Subcutaneous abdominal adipose tissue (tissue), 5 donors: ENCODE data around the gene ITGBL1.

Source experiments
- H3K27ac ChIP-seq: one replicate; pipeline ENCODE4 v1.7.0; 2013; ENCODE audit warnings: low read depth, mild to moderate bottlenecking, inconsistent platforms, low read length, moderate library complexity
- H3K27me3 ChIP-seq, 5 donors: one replicate each; pipeline ENCODE4 v1.7.0; 2013; ENCODE audit warnings: low read length in 5 of 5, inconsistent platforms in 1 of 5; ENCODE audit not compliant: control insufficient read depth in 5 of 5, insufficient read depth in 4 of 5
- H3K36me3 ChIP-seq, 5 donors: one replicate each; pipeline ENCODE4 v1.7.0; 2013; ENCODE audit warnings: low read length in 5 of 5; ENCODE audit not compliant: control insufficient read depth in 5 of 5, insufficient read depth in 5 of 5
- H3K4me1 ChIP-seq, 5 donors: one replicate each; pipeline ENCODE4 v1.7.0; 2013; ENCODE audit warnings: low read length in 5 of 5, mild to moderate bottlenecking in 3 of 5, moderate library complexity in 1 of 5; ENCODE audit not compliant: control insufficient read depth in 5 of 5, insufficient read depth in 5 of 5
- H3K4me3 ChIP-seq, 5 donors: one replicate each; pipeline ENCODE4 v1.7.0; 2013; ENCODE audit warnings: low read length in 5 of 5, low read depth in 1 of 5
- H3K9ac ChIP-seq, 5 donors: one replicate each; pipeline ENCODE4 v1.7.0; 2013; ENCODE audit warnings: low read length in 5 of 5, mild to moderate bottlenecking in 4 of 5, moderate library complexity in 3 of 5
- H3K9me3 ChIP-seq, 5 donors: one replicate each; pipeline ENCODE4 v1.7.0; 2013; ENCODE audit warnings: low read length in 5 of 5; ENCODE audit not compliant: control insufficient read depth in 5 of 5
- donor health status: healthy.
- donor health status: healthy.
- donor health status: healthy.
- donor health status: healthy.
- donor health status: healthy.

The ITGBL1 gene

GRCh38 chr13:101475536-101475935, 23.1 kb downstream of the ITGBL1 start:
- Histone ChIP-seq H3K27ac (no peak overlapping the region), H3K4me1 (no peaks in the 10 kb centered on the region), H3K27me3 (no peaks in the 10 kb centered on the region), H3K4me3 (no peak overlapping the region), H3K36me3 (no peaks in the 10 kb centered on the region), H3K9ac (no peak overlapping the region), H3K9me3 (no peaks in the 10 kb centered on the region)

- H3K36me3 ChIP-seq = no peaks in the 10 kb centered on the region
- H3K4me1 ChIP-seq = no peaks in the 10 kb centered on the region
- H3K4me3 ChIP-seq = no peak overlapping the region
- H3K9me3 ChIP-seq = no peaks in the 10 kb centered on the region
- no peaks in the 10 kb centered on the region for H3K27me3 ChIP-seq
- H3K9ac ChIP-seq = no peak overlapping the region
- no peak overlapping the region for H3K27ac ChIP-seq
These were observed 28.9 kb downstream of the ITGBL1 start for GRCh38 chr13:101481421-101481820.

GRCh38 chr13:101486708-101487437, 34.4 kb downstream of the ITGBL1 start:
- Histone ChIP-seq H3K9ac (no peak overlapping the region), H3K36me3 (no peaks in the 10 kb centered on the region), H3K4me3 (no peak overlapping the region), H3K4me1 (peaks cover 0 to 1% (median 0%) of the 10 kb centered on the region in 5 donors), H3K9me3 (no peaks in the 10 kb centered on the region), H3K27me3 (no peaks in the 10 kb centered on the region), H3K27ac (no peak overlapping the region)

- no peaks in the 10 kb centered on the region for H3K36me3 ChIP-seq
- no peaks in the 10 kb centered on the region for H3K9me3 ChIP-seq
- no peak overlapping the region for H3K4me3 ChIP-seq
- H3K4me1 ChIP-seq = peaks cover 0 to 1% (median 0%) of the 10 kb centered on the region in 5 donors
- no peak overlapping the region for H3K9ac ChIP-seq
- H3K27ac ChIP-seq = no peak overlapping the region
- H3K27me3 ChIP-seq = no peaks in the 10 kb centered on the region
These were observed 35.0 kb downstream of the ITGBL1 start for GRCh38 chr13:101487438-101487830.

GRCh38 chr13:101488734-101489133, 36.3 kb downstream of the ITGBL1 start:
- H3K4me3 ChIP-seq = no peak overlapping the region
- H3K4me1 ChIP-seq = peaks cover 0 to 1% (median 0%) of the 10 kb centered on the region in 5 donors
- H3K27ac ChIP-seq = no peak overlapping the region
- H3K36me3 ChIP-seq = no peaks in the 10 kb centered on the region
- H3K9me3 ChIP-seq = no peaks in the 10 kb centered on the region
- H3K27me3 ChIP-seq = no peaks in the 10 kb centered on the region
- no peak overlapping the region for H3K9ac ChIP-seq

- Histone ChIP-seq H3K9ac (no peak overlapping the region), H3K36me3 (no peaks in the 10 kb centered on the region), H3K9me3 (no peaks in the 10 kb centered on the region), H3K4me1 (peaks cover 0 to 1% (median 0%) of the 10 kb centered on the region in 5 donors), H3K4me3 (no peak overlapping the region), H3K27me3 (no peaks in the 10 kb centered on the region), H3K27ac (no peak overlapping the region)
These were observed 37.3 kb downstream of the ITGBL1 start for GRCh38 chr13:101489643-101490405.

- H3K27me3 ChIP-seq = no peaks in the 10 kb centered on the region
- H3K9ac ChIP-seq = no peak overlapping the region
- H3K36me3 ChIP-seq = no peaks in the 10 kb centered on the region
- no peak overlapping the region for H3K4me3 ChIP-seq
- H3K4me1 ChIP-seq = peaks cover 0 to 1% (median 0%) of the 10 kb centered on the region in 5 donors
- no peak overlapping the region for H3K27ac ChIP-seq
- H3K9me3 ChIP-seq = no peaks in the 10 kb centered on the region
These were observed 38.0 kb downstream of the ITGBL1 start for GRCh38 chr13:101490406-101491015.

- no peak overlapping the region for H3K27ac ChIP-seq
- no peaks in the 10 kb centered on the region for H3K36me3 ChIP-seq
- H3K27me3 ChIP-seq = no peaks in the 10 kb centered on the region
These were observed 39.9 kb downstream of the ITGBL1 start for GRCh38 chr13:101492251-101492910.

GRCh38 chr13:101493541-101493940, 41.1 kb downstream of the ITGBL1 start:
- Histone ChIP-seq H3K4me1 (peaks cover 0 to 1% (median 0%) of the 10 kb centered on the region in 5 donors), H3K36me3 (no peaks in the 10 kb centered on the region), H3K9ac (no peak overlapping the region), H3K27ac (no peak overlapping the region), H3K4me3 (no peak overlapping the region), H3K9me3 (no peaks in the 10 kb centered on the region), H3K27me3 (no peaks in the 10 kb centered on the region)

More at GRCh38 chr13:101492251-101492910, 39.9 kb downstream of the ITGBL1 start:
- H3K4me1 ChIP-seq = peaks cover 0 to 1% (median 0%) of the 10 kb centered on the region in 5 donors
- no peak overlapping the region for H3K9ac ChIP-seq
- H3K9me3 ChIP-seq = no peaks in the 10 kb centered on the region
- H3K4me3 ChIP-seq = no peak overlapping the region
